Measurements from ENCODE around the gene CSTF1. TPM values are rescaled to one million over a fixed set of nuclear protein-coding genes. Genes with fewer than 3 reads are reported as not detected.

Gene CSTF1
- total and polyA plus RNA-seq, 2 of the 8 experiments (the other 6 are each of a cell fraction or from before 2014, with no cell fraction given): 59.4 to 83.5 TPM

DNA sequence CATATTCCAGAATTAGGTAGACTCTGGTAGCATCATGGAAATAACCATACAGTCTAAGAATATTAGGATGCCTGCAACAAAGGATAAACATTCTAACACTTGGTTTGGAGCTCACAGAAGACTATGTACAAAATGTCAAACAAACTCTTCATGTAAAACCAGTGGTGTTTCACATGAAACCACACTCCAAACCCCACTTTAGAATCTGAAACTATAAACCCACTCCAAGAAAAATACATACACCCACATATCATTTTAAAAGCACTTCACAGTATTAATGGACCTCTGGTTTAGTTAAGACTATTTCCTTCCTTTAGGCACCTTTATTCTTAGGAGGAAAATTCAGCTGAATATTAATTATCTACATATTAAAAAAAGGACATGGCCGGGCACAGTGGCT is 10.9 kb upstream of the CSTF1 start (continued):
- TF ChIP-seq CHD7 (IDR thresholded peaks at IDR 0.05; ENCODE audit: insufficient replicate concordance, low read length) (no peak), POLR2AphosphoS5 (IDR thresholded peaks at IDR 0.05; ENCODE audit: low read depth, low read length) (no peak), EP300 (IDR thresholded peaks at IDR 0.05; ENCODE audit: borderline replicate concordance in 1 of 2, low read depth in 2 of 2, low read length in 2 of 2) (no peak), CTBP2 (IDR thresholded peaks at IDR 0.05; ENCODE audit: borderline replicate concordance, insufficient read depth, insufficient read length, low read length) (no peak), EZH2 (IDR thresholded peaks at IDR 0.05; ENCODE audit: low read depth, low read length, severe bottlenecking) (no peak), ASH2L (IDR thresholded peaks at IDR 0.05; ENCODE audit: low read length) (no peak), BACH1 (IDR thresholded peaks at IDR 0.05; ENCODE audit: low read length) (no peak)
